GM23338 (cell line): ENCODE data around the gene GAK. TPM values are rescaled to one million over a fixed set of nuclear protein-coding genes. Genes with fewer than 3 reads are reported as not detected.

Source experiments
- ATAC-seq: fragments of 200-7000 bp; cut with Tn5 transposase; 3 replicates; pipeline ENCODE4 v1.9.1; 2020
- DNase-seq: peaks from one replicate; pipeline ENCODE4 v3.0.0-alpha.2; 2015; ENCODE audit warnings: low spot score
- H2AFZ ChIP-seq: fragments of 200-600 bp; sonication (generic); 2 replicates; pipeline ENCODE4 v1.8.0; 2016; ENCODE audit warnings: antibody characterized with exemption, mild to moderate bottlenecking, moderate library complexity
- H3F3A ChIP-seq: fragments of 200-600 bp; sonication (generic); replicated peaks from 2 replicates; pipeline ENCODE4 v1.8.0; 2017; ENCODE audit warnings: antibody characterized with exemption, mixed run types, low read depth
- H3K27ac ChIP-seq: fragments of 200-600 bp; sonication (generic); 2 replicates; pipeline ENCODE4 v1.6.1; 2016; ENCODE audit warnings: low read depth
- H3K27me3 ChIP-seq: fragments of 200-600 bp; sonication (generic); 2 replicates; pipeline ENCODE4 v1.8.0; 2016; ENCODE audit warnings: mild to moderate bottlenecking, mixed run types, moderate library complexity; ENCODE audit not compliant: insufficient read depth
- H3K36me3 ChIP-seq: fragments of 200-600 bp; sonication (generic); 2 replicates; pipeline ENCODE4 v1.8.0; 2016; ENCODE audit warnings: mild to moderate bottlenecking; ENCODE audit not compliant: insufficient read depth
- H3K4me1 ChIP-seq: fragments of 200-600 bp; sonication (generic); 2 replicates; pipeline ENCODE4 v1.8.0; 2016; ENCODE audit warnings: mild to moderate bottlenecking, moderate library complexity; ENCODE audit not compliant: insufficient read depth
- H3K4me2 ChIP-seq: fragments of 200-600 bp; sonication (generic); 2 replicates; pipeline ENCODE4 v1.7.1; 2017; ENCODE audit warnings: mixed run types
- H3K4me3 ChIP-seq: fragments of 200-600 bp; sonication (generic); 2 replicates; pipeline ENCODE4 v1.6.1; 2016; ENCODE audit warnings: mixed run types
- H3K79me2 ChIP-seq: fragments of 200-600 bp; sonication (generic); replicated peaks from 2 replicates; pipeline ENCODE4 v1.8.0; 2017; ENCODE audit warnings: mild to moderate bottlenecking; ENCODE audit not compliant: insufficient read depth
- H3K9me2 ChIP-seq: fragments of 200-600 bp; sonication (generic); 2 replicates; pipeline ENCODE4 v1.8.0; 2017; ENCODE audit not compliant: insufficient read depth
- H4K20me1 ChIP-seq: fragments of 200-600 bp; sonication (generic); replicated peaks from 2 replicates; pipeline ENCODE4 v1.8.0; 2017; ENCODE audit warnings: mild to moderate bottlenecking; ENCODE audit not compliant: insufficient read depth
- H3K27ac Mint-ChIP-seq: 2 replicates; pipeline ENCODE4 v1.8.0; 2020; ENCODE audit warnings: inconsistent platforms, mild to moderate bottlenecking, moderate library complexity, mixed read lengths
- H3K27me3 Mint-ChIP-seq: 3 replicates; pipeline ENCODE4 v1.8.0; 2022; ENCODE audit warnings: low read depth, mild to moderate bottlenecking, moderate library complexity, mixed read lengths, inconsistent platforms; ENCODE audit not compliant: insufficient read depth, poor library complexity
- H3K36me3 Mint-ChIP-seq: 3 replicates; pipeline ENCODE4 v1.8.0; 2021; ENCODE audit warnings: low read depth, mild to moderate bottlenecking, inconsistent platforms, moderate library complexity, mixed read lengths
- H3K4me1 Mint-ChIP-seq: 3 replicates; pipeline ENCODE4 v1.8.0; 2020; ENCODE audit warnings: mild to moderate bottlenecking, inconsistent platforms, mixed read lengths
- H3K4me3 Mint-ChIP-seq: 3 replicates; pipeline ENCODE4 v1.8.0; 2021; ENCODE audit warnings: moderate library complexity, mild to moderate bottlenecking, inconsistent platforms, mixed read lengths
- H3K9me3 Mint-ChIP-seq: 3 replicates; pipeline ENCODE4 v1.8.0; 2020; ENCODE audit warnings: moderate library complexity, mild to moderate bottlenecking, inconsistent platforms, mixed read lengths
- CREB1 ChIP-seq: fragments of 250-450 bp; sonication (Bioruptor Pico); IDR thresholded peaks from 2 replicates; pipeline ENCODE4 v1.5.0; 2020; ENCODE audit warnings: low read depth, mild to moderate bottlenecking, moderate library complexity
- EZH2 ChIP-seq: fragments of 200-600 bp; sonication (generic); IDR thresholded peaks from one replicate; pipeline ENCODE4 v1.8.0; 2017; ENCODE audit warnings: antibody characterized with exemption, mild to moderate bottlenecking, low read depth; ENCODE audit not compliant: unreplicated experiment
- EZH2phosphoT487 ChIP-seq: fragments of 200-600 bp; sonication (generic); IDR thresholded peaks from one replicate; pipeline ENCODE4 v1.8.1; 2018; ENCODE audit warnings: antibody characterized with exemption; ENCODE audit not compliant: unreplicated experiment
- JUNB ChIP-seq: IDR thresholded peaks from one replicate; pipeline ENCODE4 v1.6.1; 2016; ENCODE audit warnings: antibody characterized with exemption; ENCODE audit not compliant: unreplicated experiment
- NANOG ChIP-seq: IDR thresholded peaks from 2 replicates; pipeline ENCODE4 v1.6.1; 2016; ENCODE audit warnings: antibody characterized with exemption, borderline replicate concordance
- POLR2AphosphoS5 ChIP-seq: IDR thresholded peaks from 2 replicates; pipeline ENCODE4 v1.6.1; 2016; ENCODE audit warnings: antibody characterized with exemption, low read depth
- STAT1 ChIP-seq: IDR thresholded peaks from one replicate; pipeline ENCODE4 v1.6.1; 2016; ENCODE audit warnings: antibody characterized with exemption; ENCODE audit not compliant: unreplicated experiment
- ZNF114 ChIP-seq: fragments of 250-450 bp; sonication (Bioruptor Pico); IDR thresholded peaks from 2 replicates; pipeline ENCODE4 v1.5.0; 2020; ENCODE audit warnings: mild to moderate bottlenecking, moderate library complexity
- ZNF331 ChIP-seq: fragments of 250-450 bp; sonication (Bioruptor Pico); IDR thresholded peaks from 2 replicates; pipeline ENCODE4 v1.5.0; 2020; ENCODE audit warnings: low read depth, mild to moderate bottlenecking, moderate library complexity
- polyA plus RNA-seq: library from polyadenylated mRNA; unstranded; fragments of >200 nt; fragmentation: Nextera tagmentation; extraction: Ambion mirVana; gene quantifications from 2 replicates; pipeline ENCODE4 v1.2.1, GENCODE V29; 2016
- total RNA-seq: library from RNA; depleted of rRNA; stranded (reverse); fragments of >200 nt; shearing (Covaris generic); gene quantifications from 2 replicates; pipeline ENCODE4 v1.2.3, GENCODE V29; 2014
- TF ChIP-seq, protein P1 (sequence below), 2 experiments: fragments of 200-600 bp in 1 of 2; sonication (generic) in 1 of 2; conservative IDR thresholded peaks; 2 replicates each; pipeline versions ENCODE4 v1.5.1 to v1.6.1; 2016 to 2017; ENCODE audit warnings: antibody characterized with exemption in 2 of 2, low read depth in 2 of 2, mild to moderate bottlenecking in 2 of 2, moderate library complexity in 1 of 2
- TF ChIP-seq, protein P2 (sequence below): IDR thresholded peaks from one replicate; pipeline ENCODE4 v1.6.1; 2018; ENCODE audit warnings: antibody characterized with exemption; ENCODE audit not compliant: unreplicated experiment
- TF ChIP-seq, protein P3 (sequence below): IDR thresholded peaks from 2 replicates; pipeline ENCODE4 v1.6.1; 2016; ENCODE audit warnings: antibody characterized with exemption
- TF ChIP-seq, protein P4 (sequence below): fragments of 250-450 bp; sonication (Bioruptor Pico); IDR thresholded peaks from 2 replicates; pipeline ENCODE4 v1.5.0; 2020; ENCODE audit warnings: mild to moderate bottlenecking, moderate library complexity

GAK gene
- total and polyA plus RNA-seq, 2 experiments from 2014 or later, result 48.5 to 124 TPM

DNA sequence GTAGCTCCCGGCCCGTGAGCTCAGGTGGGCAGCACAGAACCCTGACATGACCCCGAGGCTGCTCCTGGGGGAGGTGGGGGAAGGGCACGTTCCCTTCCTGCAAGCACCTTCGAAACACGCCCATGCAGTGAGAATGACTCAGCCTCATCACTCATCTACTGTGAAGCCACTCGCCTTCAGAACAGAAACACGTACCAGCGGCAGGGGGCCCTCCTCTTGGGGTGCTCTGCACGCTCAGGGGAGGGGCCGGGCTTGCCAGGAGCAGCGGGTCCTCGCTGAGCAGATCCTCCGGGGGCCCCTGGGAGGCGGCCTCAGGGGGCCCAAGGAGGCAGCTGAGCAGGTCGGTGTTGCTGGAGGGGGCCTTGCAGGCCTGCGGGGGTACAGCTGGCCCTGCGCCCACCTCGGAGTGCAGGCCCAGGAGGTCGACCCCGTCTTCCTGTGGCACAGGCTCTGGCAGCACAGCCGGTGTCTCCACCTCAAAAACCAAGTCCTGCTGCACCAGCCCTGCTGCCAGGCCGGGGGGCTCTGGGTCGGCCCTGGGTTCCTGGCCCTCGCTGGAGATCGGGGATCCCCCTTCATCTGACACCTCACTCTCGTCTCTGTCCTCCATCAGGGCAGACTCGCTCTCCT, 65.2 kb downstream of the GAK start:
- no peak overlapping the region for H3K4me3 Mint-ChIP-seq
- no peaks in the 10 kb centered on the region for H3K79me2 ChIP-seq
- H3K27me3 Mint-ChIP-seq, result peaks cover 9% of the 10 kb centered on the region
- H3K9me3 Mint-ChIP-seq, result 0 out of 3 replicates have a peak, but pooled peaks cover 4% of the 10 kb centered on the region
- H3K4me1 ChIP-seq, result no peaks in the 10 kb centered on the region
- no peaks in the 10 kb centered on the region for H4K20me1 ChIP-seq
- no peak overlapping the region for H3K4me3 ChIP-seq
- TF ChIP-seq ZNF331 (CRISPR knock-in tag) (no peak), POLR2AphosphoS5 (no peak), ZNF114 (no peak), EZH2 (no peak), JUNB (no peak), STAT1 (no peak), CREB1 (no peak), NANOG (no peak), EZH2phosphoT487 (no peak)
- TF ChIP-seq, protein P1, sequence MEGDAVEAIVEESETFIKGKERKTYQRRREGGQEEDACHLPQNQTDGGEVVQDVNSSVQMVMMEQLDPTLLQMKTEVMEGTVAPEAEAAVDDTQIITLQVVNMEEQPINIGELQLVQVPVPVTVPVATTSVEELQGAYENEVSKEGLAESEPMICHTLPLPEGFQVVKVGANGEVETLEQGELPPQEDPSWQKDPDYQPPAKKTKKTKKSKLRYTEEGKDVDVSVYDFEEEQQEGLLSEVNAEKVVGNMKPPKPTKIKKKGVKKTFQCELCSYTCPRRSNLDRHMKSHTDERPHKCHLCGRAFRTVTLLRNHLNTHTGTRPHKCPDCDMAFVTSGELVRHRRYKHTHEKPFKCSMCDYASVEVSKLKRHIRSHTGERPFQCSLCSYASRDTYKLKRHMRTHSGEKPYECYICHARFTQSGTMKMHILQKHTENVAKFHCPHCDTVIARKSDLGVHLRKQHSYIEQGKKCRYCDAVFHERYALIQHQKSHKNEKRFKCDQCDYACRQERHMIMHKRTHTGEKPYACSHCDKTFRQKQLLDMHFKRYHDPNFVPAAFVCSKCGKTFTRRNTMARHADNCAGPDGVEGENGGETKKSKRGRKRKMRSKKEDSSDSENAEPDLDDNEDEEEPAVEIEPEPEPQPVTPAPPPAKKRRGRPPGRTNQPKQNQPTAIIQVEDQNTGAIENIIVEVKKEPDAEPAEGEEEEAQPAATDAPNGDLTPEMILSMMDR (conservative IDR thresholded peaks at IDR 0.05; ENCODE audit: low read depth in 2 of 2), result no peak
- TF ChIP-seq, protein P2, sequence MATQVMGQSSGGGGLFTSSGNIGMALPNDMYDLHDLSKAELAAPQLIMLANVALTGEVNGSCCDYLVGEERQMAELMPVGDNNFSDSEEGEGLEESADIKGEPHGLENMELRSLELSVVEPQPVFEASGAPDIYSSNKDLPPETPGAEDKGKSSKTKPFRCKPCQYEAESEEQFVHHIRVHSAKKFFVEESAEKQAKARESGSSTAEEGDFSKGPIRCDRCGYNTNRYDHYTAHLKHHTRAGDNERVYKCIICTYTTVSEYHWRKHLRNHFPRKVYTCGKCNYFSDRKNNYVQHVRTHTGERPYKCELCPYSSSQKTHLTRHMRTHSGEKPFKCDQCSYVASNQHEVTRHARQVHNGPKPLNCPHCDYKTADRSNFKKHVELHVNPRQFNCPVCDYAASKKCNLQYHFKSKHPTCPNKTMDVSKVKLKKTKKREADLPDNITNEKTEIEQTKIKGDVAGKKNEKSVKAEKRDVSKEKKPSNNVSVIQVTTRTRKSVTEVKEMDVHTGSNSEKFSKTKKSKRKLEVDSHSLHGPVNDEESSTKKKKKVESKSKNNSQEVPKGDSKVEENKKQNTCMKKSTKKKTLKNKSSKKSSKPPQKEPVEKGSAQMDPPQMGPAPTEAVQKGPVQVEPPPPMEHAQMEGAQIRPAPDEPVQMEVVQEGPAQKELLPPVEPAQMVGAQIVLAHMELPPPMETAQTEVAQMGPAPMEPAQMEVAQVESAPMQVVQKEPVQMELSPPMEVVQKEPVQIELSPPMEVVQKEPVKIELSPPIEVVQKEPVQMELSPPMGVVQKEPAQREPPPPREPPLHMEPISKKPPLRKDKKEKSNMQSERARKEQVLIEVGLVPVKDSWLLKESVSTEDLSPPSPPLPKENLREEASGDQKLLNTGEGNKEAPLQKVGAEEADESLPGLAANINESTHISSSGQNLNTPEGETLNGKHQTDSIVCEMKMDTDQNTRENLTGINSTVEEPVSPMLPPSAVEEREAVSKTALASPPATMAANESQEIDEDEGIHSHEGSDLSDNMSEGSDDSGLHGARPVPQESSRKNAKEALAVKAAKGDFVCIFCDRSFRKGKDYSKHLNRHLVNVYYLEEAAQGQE, result no peak
- TF ChIP-seq, protein P3, sequence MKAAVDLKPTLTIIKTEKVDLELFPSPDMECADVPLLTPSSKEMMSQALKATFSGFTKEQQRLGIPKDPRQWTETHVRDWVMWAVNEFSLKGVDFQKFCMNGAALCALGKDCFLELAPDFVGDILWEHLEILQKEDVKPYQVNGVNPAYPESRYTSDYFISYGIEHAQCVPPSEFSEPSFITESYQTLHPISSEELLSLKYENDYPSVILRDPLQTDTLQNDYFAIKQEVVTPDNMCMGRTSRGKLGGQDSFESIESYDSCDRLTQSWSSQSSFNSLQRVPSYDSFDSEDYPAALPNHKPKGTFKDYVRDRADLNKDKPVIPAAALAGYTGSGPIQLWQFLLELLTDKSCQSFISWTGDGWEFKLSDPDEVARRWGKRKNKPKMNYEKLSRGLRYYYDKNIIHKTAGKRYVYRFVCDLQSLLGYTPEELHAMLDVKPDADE, result no peak
- TF ChIP-seq, protein P4, sequence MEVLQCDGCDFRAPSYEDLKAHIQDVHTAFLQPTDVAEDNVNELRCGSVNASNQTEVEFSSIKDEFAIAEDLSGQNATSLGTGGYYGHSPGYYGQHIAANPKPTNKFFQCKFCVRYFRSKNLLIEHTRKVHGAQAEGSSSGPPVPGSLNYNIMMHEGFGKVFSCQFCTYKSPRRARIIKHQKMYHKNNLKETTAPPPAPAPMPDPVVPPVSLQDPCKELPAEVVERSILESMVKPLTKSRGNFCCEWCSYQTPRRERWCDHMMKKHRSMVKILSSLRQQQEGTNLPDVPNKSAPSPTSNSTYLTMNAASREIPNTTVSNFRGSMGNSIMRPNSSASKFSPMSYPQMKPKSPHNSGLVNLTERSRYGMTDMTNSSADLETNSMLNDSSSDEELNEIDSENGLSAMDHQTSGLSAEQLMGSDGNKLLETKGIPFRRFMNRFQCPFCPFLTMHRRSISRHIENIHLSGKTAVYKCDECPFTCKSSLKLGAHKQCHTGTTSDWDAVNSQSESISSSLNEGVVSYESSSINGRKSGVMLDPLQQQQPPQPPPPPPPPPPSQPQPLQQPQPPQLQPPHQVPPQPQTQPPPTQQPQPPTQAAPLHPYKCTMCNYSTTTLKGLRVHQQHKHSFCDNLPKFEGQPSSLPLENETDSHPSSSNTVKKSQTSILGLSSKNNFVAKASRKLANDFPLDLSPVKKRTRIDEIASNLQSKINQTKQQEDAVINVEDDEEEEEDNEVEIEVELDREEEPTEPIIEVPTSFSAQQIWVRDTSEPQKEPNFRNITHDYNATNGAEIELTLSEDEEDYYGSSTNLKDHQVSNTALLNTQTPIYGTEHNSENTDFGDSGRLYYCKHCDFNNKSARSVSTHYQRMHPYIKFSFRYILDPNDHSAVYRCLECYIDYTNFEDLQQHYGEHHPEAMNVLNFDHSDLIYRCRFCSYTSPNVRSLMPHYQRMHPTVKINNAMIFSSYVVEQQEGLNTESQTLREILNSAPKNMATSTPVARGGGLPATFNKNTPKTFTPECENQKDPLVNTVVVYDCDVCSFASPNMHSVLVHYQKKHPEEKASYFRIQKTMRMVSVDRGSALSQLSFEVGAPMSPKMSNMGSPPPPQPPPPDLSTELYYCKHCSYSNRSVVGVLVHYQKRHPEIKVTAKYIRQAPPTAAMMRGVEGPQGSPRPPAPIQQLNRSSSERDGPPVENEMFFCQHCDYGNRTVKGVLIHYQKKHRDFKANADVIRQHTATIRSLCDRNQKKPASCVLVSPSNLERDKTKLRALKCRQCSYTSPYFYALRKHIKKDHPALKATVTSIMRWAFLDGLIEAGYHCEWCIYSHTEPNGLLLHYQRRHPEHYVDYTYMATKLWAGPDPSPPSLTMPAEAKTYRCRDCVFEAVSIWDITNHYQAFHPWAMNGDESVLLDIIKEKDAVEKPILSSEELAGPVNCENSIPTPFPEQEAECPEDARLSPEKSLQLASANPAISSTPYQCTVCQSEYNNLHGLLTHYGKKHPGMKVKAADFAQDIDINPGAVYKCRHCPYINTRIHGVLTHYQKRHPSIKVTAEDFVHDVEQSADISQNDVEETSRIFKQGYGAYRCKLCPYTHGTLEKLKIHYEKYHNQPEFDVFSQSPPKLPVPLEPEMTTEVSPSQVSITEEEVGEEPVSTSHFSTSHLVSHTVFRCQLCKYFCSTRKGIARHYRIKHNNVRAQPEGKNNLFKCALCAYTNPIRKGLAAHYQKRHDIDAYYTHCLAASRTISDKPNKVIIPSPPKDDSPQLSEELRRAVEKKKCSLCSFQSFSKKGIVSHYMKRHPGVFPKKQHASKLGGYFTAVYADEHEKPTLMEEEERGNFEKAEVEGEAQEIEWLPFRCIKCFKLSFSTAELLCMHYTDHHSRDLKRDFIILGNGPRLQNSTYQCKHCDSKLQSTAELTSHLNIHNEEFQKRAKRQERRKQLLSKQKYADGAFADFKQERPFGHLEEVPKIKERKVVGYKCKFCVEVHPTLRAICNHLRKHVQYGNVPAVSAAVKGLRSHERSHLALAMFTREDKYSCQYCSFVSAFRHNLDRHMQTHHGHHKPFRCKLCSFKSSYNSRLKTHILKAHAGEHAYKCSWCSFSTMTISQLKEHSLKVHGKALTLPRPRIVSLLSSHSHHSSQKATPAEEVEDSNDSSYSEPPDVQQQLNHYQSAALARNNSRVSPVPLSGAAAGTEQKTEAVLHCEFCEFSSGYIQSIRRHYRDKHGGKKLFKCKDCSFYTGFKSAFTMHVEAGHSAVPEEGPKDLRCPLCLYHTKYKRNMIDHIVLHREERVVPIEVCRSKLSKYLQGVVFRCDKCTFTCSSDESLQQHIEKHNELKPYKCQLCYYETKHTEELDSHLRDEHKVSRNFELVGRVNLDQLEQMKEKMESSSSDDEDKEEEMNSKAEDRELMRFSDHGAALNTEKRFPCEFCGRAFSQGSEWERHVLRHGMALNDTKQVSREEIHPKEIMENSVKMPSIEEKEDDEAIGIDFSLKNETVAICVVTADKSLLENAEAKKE (CRISPR knock-in tag), result no peak
- H3K27ac Mint-ChIP-seq, result peak overlapping the region; percentile 78; the same call in 1 of the 2 replicates
- DNase-seq (no peak), ATAC-seq (no peak)
- no peak overlapping the region for H2AFZ ChIP-seq
- H3K27me3 ChIP-seq, result no peaks in the 10 kb centered on the region
- peaks cover 44% of the 10 kb centered on the region for H3K36me3 Mint-ChIP-seq
- no peaks in the 10 kb centered on the region for H3K9me2 ChIP-seq
- H3K4me2 ChIP-seq, result no peak overlapping the region
- no peaks in the 10 kb centered on the region for H3K36me3 ChIP-seq
- no peaks in the 10 kb centered on the region for H3K4me1 Mint-ChIP-seq
- H3F3A ChIP-seq, result peaks cover 18% of the 10 kb centered on the region
- H3K27ac ChIP-seq, result no peak overlapping the region
